GM23338 (cell line): ENCODE results near the gene KCNIP3. TPM values are rescaled to one million over a fixed set of nuclear protein-coding genes. Genes with fewer than 3 reads are reported as not detected.

Source experiments
- ATAC-seq: fragments of 200-7000 bp; cut with Tn5 transposase; 3 replicates; pipeline ENCODE4 v1.9.1; 2020
- DNase-seq: peaks from one replicate; pipeline ENCODE4 v3.0.0-alpha.2; 2015; ENCODE audit warnings: low spot score
- H2AFZ ChIP-seq: fragments of 200-600 bp; sonication (generic); 2 replicates; pipeline ENCODE4 v1.8.0; 2016; ENCODE audit warnings: antibody characterized with exemption, mild to moderate bottlenecking, moderate library complexity
- H3F3A ChIP-seq: fragments of 200-600 bp; sonication (generic); replicated peaks from 2 replicates; pipeline ENCODE4 v1.8.0; 2017; ENCODE audit warnings: antibody characterized with exemption, mixed run types, low read depth
- H3K27ac ChIP-seq: fragments of 200-600 bp; sonication (generic); 2 replicates; pipeline ENCODE4 v1.6.1; 2016; ENCODE audit warnings: low read depth
- H3K27me3 ChIP-seq: fragments of 200-600 bp; sonication (generic); 2 replicates; pipeline ENCODE4 v1.8.0; 2016; ENCODE audit warnings: mild to moderate bottlenecking, mixed run types, moderate library complexity; ENCODE audit not compliant: insufficient read depth
- H3K36me3 ChIP-seq: fragments of 200-600 bp; sonication (generic); 2 replicates; pipeline ENCODE4 v1.8.0; 2016; ENCODE audit warnings: mild to moderate bottlenecking; ENCODE audit not compliant: insufficient read depth
- H3K4me1 ChIP-seq: fragments of 200-600 bp; sonication (generic); 2 replicates; pipeline ENCODE4 v1.8.0; 2016; ENCODE audit warnings: mild to moderate bottlenecking, moderate library complexity; ENCODE audit not compliant: insufficient read depth
- H3K4me2 ChIP-seq: fragments of 200-600 bp; sonication (generic); 2 replicates; pipeline ENCODE4 v1.7.1; 2017; ENCODE audit warnings: mixed run types
- H3K4me3 ChIP-seq: fragments of 200-600 bp; sonication (generic); 2 replicates; pipeline ENCODE4 v1.6.1; 2016; ENCODE audit warnings: mixed run types
- H3K79me2 ChIP-seq: fragments of 200-600 bp; sonication (generic); replicated peaks from 2 replicates; pipeline ENCODE4 v1.8.0; 2017; ENCODE audit warnings: mild to moderate bottlenecking; ENCODE audit not compliant: insufficient read depth
- H3K9me2 ChIP-seq: fragments of 200-600 bp; sonication (generic); 2 replicates; pipeline ENCODE4 v1.8.0; 2017; ENCODE audit not compliant: insufficient read depth
- H4K20me1 ChIP-seq: fragments of 200-600 bp; sonication (generic); replicated peaks from 2 replicates; pipeline ENCODE4 v1.8.0; 2017; ENCODE audit warnings: mild to moderate bottlenecking; ENCODE audit not compliant: insufficient read depth
- H3K27ac Mint-ChIP-seq: 2 replicates; pipeline ENCODE4 v1.8.0; 2020; ENCODE audit warnings: inconsistent platforms, mild to moderate bottlenecking, moderate library complexity, mixed read lengths
- H3K27me3 Mint-ChIP-seq: 3 replicates; pipeline ENCODE4 v1.8.0; 2022; ENCODE audit warnings: low read depth, mild to moderate bottlenecking, moderate library complexity, mixed read lengths, inconsistent platforms; ENCODE audit not compliant: insufficient read depth, poor library complexity
- H3K36me3 Mint-ChIP-seq: 3 replicates; pipeline ENCODE4 v1.8.0; 2021; ENCODE audit warnings: low read depth, mild to moderate bottlenecking, inconsistent platforms, moderate library complexity, mixed read lengths
- H3K4me1 Mint-ChIP-seq: 3 replicates; pipeline ENCODE4 v1.8.0; 2020; ENCODE audit warnings: mild to moderate bottlenecking, inconsistent platforms, mixed read lengths
- H3K4me3 Mint-ChIP-seq: 3 replicates; pipeline ENCODE4 v1.8.0; 2021; ENCODE audit warnings: moderate library complexity, mild to moderate bottlenecking, inconsistent platforms, mixed read lengths
- H3K9me3 Mint-ChIP-seq: 3 replicates; pipeline ENCODE4 v1.8.0; 2020; ENCODE audit warnings: moderate library complexity, mild to moderate bottlenecking, inconsistent platforms, mixed read lengths
- EZH2phosphoT487 ChIP-seq: fragments of 200-600 bp; sonication (generic); IDR thresholded peaks from one replicate; pipeline ENCODE4 v1.8.1; 2018; ENCODE audit warnings: antibody characterized with exemption; ENCODE audit not compliant: unreplicated experiment
- JUNB ChIP-seq: IDR thresholded peaks from one replicate; pipeline ENCODE4 v1.6.1; 2016; ENCODE audit warnings: antibody characterized with exemption; ENCODE audit not compliant: unreplicated experiment
- POLR2AphosphoS5 ChIP-seq: IDR thresholded peaks from 2 replicates; pipeline ENCODE4 v1.6.1; 2016; ENCODE audit warnings: antibody characterized with exemption, low read depth
- STAT1 ChIP-seq: IDR thresholded peaks from one replicate; pipeline ENCODE4 v1.6.1; 2016; ENCODE audit warnings: antibody characterized with exemption; ENCODE audit not compliant: unreplicated experiment
- polyA plus RNA-seq: library from polyadenylated mRNA; unstranded; fragments of >200 nt; fragmentation: Nextera tagmentation; extraction: Ambion mirVana; gene quantifications from 2 replicates; pipeline ENCODE4 v1.2.1, GENCODE V29; 2016
- total RNA-seq: library from RNA; depleted of rRNA; stranded (reverse); fragments of >200 nt; shearing (Covaris generic); gene quantifications from 2 replicates; pipeline ENCODE4 v1.2.3, GENCODE V29; 2014
- TF ChIP-seq, protein P1 (sequence below): fragments of 250-450 bp; sonication (Bioruptor Pico); IDR thresholded peaks from 2 replicates; pipeline ENCODE4 v1.5.0; 2020; ENCODE audit warnings: mild to moderate bottlenecking, moderate library complexity
- TF ChIP-seq, protein P2 (sequence below): IDR thresholded peaks from one replicate; pipeline ENCODE4 v1.6.1; 2018; ENCODE audit warnings: antibody characterized with exemption; ENCODE audit not compliant: unreplicated experiment

The KCNIP3 gene
- total and polyA plus RNA-seq, 2 experiments from 2014 or later: 0.32 to 0.83 TPM

DNA sequence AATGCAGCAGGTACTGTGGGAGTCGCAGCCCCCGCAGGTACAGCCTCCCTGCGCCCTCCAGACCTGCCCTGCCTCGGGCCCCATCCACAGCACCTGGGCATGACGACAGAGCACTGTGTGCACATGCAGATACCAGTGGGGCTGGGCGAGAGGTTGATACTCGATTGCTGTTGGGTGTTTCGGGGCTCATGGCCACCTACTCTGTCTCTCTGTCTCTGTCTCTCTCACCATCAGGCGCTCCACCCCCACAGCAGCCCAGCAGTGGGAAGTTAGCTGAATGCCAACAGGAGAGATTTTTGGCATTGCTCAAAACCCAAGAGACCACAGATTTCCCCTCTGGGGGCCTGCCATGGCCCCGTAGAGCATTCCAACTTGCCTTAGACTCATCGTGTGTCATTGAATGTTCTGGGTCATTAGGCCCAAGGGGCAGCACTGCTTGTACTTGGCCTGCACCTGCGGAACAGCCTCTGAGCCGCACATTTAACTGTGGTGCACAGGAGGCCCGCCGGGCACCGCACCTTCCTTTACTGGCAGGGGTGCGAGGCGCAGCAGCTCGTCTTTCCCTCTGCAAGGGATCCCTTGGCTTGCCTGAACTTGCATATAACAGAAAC lies 18.8 kb downstream of the KCNIP3 start (continued):
- TF ChIP-seq, protein P1, sequence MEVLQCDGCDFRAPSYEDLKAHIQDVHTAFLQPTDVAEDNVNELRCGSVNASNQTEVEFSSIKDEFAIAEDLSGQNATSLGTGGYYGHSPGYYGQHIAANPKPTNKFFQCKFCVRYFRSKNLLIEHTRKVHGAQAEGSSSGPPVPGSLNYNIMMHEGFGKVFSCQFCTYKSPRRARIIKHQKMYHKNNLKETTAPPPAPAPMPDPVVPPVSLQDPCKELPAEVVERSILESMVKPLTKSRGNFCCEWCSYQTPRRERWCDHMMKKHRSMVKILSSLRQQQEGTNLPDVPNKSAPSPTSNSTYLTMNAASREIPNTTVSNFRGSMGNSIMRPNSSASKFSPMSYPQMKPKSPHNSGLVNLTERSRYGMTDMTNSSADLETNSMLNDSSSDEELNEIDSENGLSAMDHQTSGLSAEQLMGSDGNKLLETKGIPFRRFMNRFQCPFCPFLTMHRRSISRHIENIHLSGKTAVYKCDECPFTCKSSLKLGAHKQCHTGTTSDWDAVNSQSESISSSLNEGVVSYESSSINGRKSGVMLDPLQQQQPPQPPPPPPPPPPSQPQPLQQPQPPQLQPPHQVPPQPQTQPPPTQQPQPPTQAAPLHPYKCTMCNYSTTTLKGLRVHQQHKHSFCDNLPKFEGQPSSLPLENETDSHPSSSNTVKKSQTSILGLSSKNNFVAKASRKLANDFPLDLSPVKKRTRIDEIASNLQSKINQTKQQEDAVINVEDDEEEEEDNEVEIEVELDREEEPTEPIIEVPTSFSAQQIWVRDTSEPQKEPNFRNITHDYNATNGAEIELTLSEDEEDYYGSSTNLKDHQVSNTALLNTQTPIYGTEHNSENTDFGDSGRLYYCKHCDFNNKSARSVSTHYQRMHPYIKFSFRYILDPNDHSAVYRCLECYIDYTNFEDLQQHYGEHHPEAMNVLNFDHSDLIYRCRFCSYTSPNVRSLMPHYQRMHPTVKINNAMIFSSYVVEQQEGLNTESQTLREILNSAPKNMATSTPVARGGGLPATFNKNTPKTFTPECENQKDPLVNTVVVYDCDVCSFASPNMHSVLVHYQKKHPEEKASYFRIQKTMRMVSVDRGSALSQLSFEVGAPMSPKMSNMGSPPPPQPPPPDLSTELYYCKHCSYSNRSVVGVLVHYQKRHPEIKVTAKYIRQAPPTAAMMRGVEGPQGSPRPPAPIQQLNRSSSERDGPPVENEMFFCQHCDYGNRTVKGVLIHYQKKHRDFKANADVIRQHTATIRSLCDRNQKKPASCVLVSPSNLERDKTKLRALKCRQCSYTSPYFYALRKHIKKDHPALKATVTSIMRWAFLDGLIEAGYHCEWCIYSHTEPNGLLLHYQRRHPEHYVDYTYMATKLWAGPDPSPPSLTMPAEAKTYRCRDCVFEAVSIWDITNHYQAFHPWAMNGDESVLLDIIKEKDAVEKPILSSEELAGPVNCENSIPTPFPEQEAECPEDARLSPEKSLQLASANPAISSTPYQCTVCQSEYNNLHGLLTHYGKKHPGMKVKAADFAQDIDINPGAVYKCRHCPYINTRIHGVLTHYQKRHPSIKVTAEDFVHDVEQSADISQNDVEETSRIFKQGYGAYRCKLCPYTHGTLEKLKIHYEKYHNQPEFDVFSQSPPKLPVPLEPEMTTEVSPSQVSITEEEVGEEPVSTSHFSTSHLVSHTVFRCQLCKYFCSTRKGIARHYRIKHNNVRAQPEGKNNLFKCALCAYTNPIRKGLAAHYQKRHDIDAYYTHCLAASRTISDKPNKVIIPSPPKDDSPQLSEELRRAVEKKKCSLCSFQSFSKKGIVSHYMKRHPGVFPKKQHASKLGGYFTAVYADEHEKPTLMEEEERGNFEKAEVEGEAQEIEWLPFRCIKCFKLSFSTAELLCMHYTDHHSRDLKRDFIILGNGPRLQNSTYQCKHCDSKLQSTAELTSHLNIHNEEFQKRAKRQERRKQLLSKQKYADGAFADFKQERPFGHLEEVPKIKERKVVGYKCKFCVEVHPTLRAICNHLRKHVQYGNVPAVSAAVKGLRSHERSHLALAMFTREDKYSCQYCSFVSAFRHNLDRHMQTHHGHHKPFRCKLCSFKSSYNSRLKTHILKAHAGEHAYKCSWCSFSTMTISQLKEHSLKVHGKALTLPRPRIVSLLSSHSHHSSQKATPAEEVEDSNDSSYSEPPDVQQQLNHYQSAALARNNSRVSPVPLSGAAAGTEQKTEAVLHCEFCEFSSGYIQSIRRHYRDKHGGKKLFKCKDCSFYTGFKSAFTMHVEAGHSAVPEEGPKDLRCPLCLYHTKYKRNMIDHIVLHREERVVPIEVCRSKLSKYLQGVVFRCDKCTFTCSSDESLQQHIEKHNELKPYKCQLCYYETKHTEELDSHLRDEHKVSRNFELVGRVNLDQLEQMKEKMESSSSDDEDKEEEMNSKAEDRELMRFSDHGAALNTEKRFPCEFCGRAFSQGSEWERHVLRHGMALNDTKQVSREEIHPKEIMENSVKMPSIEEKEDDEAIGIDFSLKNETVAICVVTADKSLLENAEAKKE: no peak
- TF ChIP-seq, protein P2, sequence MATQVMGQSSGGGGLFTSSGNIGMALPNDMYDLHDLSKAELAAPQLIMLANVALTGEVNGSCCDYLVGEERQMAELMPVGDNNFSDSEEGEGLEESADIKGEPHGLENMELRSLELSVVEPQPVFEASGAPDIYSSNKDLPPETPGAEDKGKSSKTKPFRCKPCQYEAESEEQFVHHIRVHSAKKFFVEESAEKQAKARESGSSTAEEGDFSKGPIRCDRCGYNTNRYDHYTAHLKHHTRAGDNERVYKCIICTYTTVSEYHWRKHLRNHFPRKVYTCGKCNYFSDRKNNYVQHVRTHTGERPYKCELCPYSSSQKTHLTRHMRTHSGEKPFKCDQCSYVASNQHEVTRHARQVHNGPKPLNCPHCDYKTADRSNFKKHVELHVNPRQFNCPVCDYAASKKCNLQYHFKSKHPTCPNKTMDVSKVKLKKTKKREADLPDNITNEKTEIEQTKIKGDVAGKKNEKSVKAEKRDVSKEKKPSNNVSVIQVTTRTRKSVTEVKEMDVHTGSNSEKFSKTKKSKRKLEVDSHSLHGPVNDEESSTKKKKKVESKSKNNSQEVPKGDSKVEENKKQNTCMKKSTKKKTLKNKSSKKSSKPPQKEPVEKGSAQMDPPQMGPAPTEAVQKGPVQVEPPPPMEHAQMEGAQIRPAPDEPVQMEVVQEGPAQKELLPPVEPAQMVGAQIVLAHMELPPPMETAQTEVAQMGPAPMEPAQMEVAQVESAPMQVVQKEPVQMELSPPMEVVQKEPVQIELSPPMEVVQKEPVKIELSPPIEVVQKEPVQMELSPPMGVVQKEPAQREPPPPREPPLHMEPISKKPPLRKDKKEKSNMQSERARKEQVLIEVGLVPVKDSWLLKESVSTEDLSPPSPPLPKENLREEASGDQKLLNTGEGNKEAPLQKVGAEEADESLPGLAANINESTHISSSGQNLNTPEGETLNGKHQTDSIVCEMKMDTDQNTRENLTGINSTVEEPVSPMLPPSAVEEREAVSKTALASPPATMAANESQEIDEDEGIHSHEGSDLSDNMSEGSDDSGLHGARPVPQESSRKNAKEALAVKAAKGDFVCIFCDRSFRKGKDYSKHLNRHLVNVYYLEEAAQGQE: no peak
- TF ChIP-seq JUNB: no peak

DNA sequence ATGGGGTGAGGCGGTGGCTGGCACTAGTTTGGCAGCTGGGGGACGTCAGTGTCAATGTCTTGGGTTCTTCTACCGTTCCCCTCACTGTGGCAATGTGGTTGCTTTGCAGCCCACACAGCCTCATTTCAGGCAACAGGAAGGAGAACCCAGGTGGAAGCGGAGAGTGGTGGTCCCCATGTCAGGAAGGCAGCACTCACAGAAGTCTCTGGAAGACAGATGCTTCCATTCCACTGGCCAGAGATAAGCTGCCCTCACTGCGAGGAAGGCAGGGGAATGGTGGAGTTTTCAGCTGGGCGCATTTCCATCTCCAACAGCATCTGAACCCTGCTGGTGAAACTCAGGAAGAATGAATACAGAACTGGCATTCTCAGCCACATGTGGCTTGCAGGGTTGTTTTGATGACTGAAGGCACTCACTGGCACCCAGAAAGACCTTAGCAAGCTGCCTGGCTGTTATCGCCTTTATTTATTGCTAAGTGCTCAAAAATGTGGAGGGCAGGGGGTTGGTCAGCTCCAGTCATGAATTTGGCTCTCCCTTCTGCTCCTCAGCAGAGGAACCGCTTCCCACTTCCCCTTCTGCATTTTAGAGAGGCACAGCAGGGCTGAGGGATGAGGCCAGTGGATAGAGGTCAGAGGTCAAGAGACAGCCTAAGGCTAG lies 19.4 kb downstream of the KCNIP3 start:
- no peak overlapping the region for H3K27ac ChIP-seq
- no peak overlapping the region for H2AFZ ChIP-seq
- no peaks in the 10 kb centered on the region for H4K20me1 ChIP-seq
- no peaks in the 10 kb centered on the region for H3F3A ChIP-seq
- DNase-seq: no peak
- Mint-ChIP-seq H3K27me3 (peaks cover 17% of the 10 kb centered on the region), H3K4me3 (no peak overlapping the region), H3K9me3 (no peaks in the 10 kb centered on the region), H3K27ac (no peak overlapping the region), H3K36me3 (no peaks in the 10 kb centered on the region; the same call in 2 of the 3 replicates), H3K4me1 (peaks cover 7% of the 10 kb centered on the region)
- H3K79me2 ChIP-seq: no peaks in the 10 kb centered on the region
- no peaks in the 10 kb centered on the region for H3K27me3 ChIP-seq
- no peaks in the 10 kb centered on the region for H3K4me1 ChIP-seq
- H3K9me2 ChIP-seq: no peaks in the 10 kb centered on the region
- no peaks in the 10 kb centered on the region for H3K36me3 ChIP-seq
- no peak overlapping the region for H3K4me3 ChIP-seq
- H3K4me2 ChIP-seq: no peak overlapping the region
- ATAC-seq: no peak
- TF ChIP-seq STAT1 (no peak), EZH2phosphoT487 (no peak), POLR2AphosphoS5 (no peak)
- TF ChIP-seq, protein P2: no peak
